HepG2 (cell line): ENCODE data around the gene KLHL11. TPM values are rescaled to one million over a fixed set of nuclear protein-coding genes. Genes with fewer than 3 reads are reported as not detected.

Source experiments
- CHCHD3 ChIP-seq: sonication (generic); formaldehyde crosslinking; IDR thresholded peaks from 2 replicates; pipeline ENCODE4 v1.8.0; 2022; ENCODE audit warnings: mild to moderate bottlenecking, missing genetic modification reagents, moderate library complexity
- HNRNPL ChIP-seq: fragments of 200-400 bp; formaldehyde crosslinking; IDR thresholded peaks from 2 replicates; pipeline ENCODE4 v1.6.1; 2017; ENCODE audit warnings: mild to moderate bottlenecking, low read depth, low read length
- KAT7 ChIP-seq: IDR thresholded peaks from 2 replicates; pipeline ENCODE4 v1.6.1; 2018; ENCODE audit warnings: borderline replicate concordance, missing compliant biosample characterization
- KDM2A ChIP-seq: sonication (generic); formaldehyde crosslinking; IDR thresholded peaks from 2 replicates; pipeline ENCODE4 v1.4.0; 2020; ENCODE audit warnings: low read depth, missing genetic modification reagents, borderline replicate concordance
- MED1 ChIP-seq: sonication (generic); formaldehyde crosslinking; IDR thresholded peaks from 2 replicates; pipeline ENCODE4 v1.4.0; 2020; ENCODE audit warnings: missing genetic modification reagents
- MXD4 ChIP-seq: IDR thresholded peaks from 2 replicates; pipeline ENCODE4 v1.6.1; 2016; ENCODE audit warnings: mild to moderate bottlenecking, missing biosample characterization, missing genetic modification reagents
- MYC ChIP-seq: sonication (generic); formaldehyde crosslinking; IDR thresholded peaks from 2 replicates; pipeline ENCODE4 v1.9.0; 2021; ENCODE audit warnings: missing genetic modification reagents, borderline replicate concordance
- RAD51 ChIP-seq: fragments of 450-650 bp; IDR thresholded peaks from 2 replicates; pipeline ENCODE4 v1.6.1; 2016; ENCODE audit warnings: borderline replicate concordance
- RXRB ChIP-seq: IDR thresholded peaks from 2 replicates; pipeline ENCODE4 v1.6.1; 2016; ENCODE audit warnings: borderline replicate concordance, missing genetic modification reagents, missing compliant biosample characterization
- SOX6 ChIP-seq, 2 experiments: fragments of 450-650 bp in 1 of 2; sonication (generic) in 1 of 2; formaldehyde crosslinking in 1 of 2; IDR thresholded peaks; 2 replicates each; pipeline versions ENCODE4 v1.4.0 to v1.6.1; 2017 to 2020; ENCODE audit warnings: antibody characterized with exemption in 1 of 2, mild to moderate bottlenecking in 1 of 2, missing genetic modification reagents in 1 of 2
- TCF12 ChIP-seq, 2 experiments: fragments of 450-650 bp in 1 of 2; sonication (generic) in 1 of 2; formaldehyde crosslinking in 1 of 2; IDR thresholded peaks; 2 replicates each; pipeline versions ENCODE4 v1.6.1 to v1.8.0; 2017 to 2022; ENCODE audit warnings: antibody characterized with exemption in 1 of 2, mild to moderate bottlenecking in 1 of 2, missing genetic modification reagents in 1 of 2, moderate library complexity in 1 of 2
- TGIF2 ChIP-seq: IDR thresholded peaks from 2 replicates; pipeline ENCODE4 v1.6.1; 2016; ENCODE audit warnings: control low read depth, missing compliant biosample characterization
- TP53 ChIP-seq: sonication (generic); formaldehyde crosslinking; conservative IDR thresholded peaks from 2 replicates; pipeline ENCODE4 v1.4.0; 2020; ENCODE audit warnings: missing genetic modification reagents
- ZNF12 ChIP-seq: sonication (generic); formaldehyde crosslinking; IDR thresholded peaks from 2 replicates; pipeline ENCODE4 v1.5.0; 2020; ENCODE audit warnings: missing genetic modification reagents
- ZNF30 ChIP-seq: sonication (generic); formaldehyde crosslinking; IDR thresholded peaks from 2 replicates; pipeline ENCODE4 v1.5.0; 2020; ENCODE audit warnings: mild to moderate bottlenecking, missing genetic modification reagents
- ZNF512B ChIP-seq: sonication (generic); formaldehyde crosslinking; IDR thresholded peaks from 2 replicates; pipeline ENCODE4 v1.5.1; 2020; ENCODE audit warnings: missing genetic modification reagents, mild to moderate bottlenecking, borderline replicate concordance
- ZNF687 ChIP-seq: sonication (generic); formaldehyde crosslinking; IDR thresholded peaks from 2 replicates; pipeline ENCODE4 v1.5.1; 2020; ENCODE audit warnings: mild to moderate bottlenecking, missing genetic modification reagents, moderate library complexity
- polyA plus RNA-seq, 8 experiments: library from polyadenylated mRNA; depleted of rRNA in 3 of 8; stranded (reverse) in 7 of 8; unstranded in 1 of 8; fragments of >200 nt; fragmentation: Illumina TruSeq in 4 of 8; extraction: Trizol in 4 of 8; gene quantifications; 2 replicates each; pipeline versions ENCODE4 v1.2.1 to v1.2.3, GENCODE V29; 2011 to 2016; ENCODE audit warnings: low read depth in 4 of 8, missing spikeins in 1 of 8, mixed read lengths in 1 of 8; ENCODE audit not compliant: insufficient read depth in 1 of 8
- total RNA-seq, 5 experiments: library from RNA; depleted of rRNA; stranded (reverse); fragments of >200 nt; fragmentation: Illumina TruSeq; extraction: Trizol; gene quantifications; 2 replicates each; pipeline ENCODE4 v1.2.3, GENCODE V29; 2016; ENCODE audit warnings: low read depth in 1 of 5

KLHL11 gene
- total and polyA plus RNA-seq, 2 of the 13 experiments (the other 11 are each of a cell fraction or from before 2014, with no cell fraction given) = 7.7 to 27.5 TPM

- TF ChIP-seq ZNF687 (CRISPR knock-in tag) = peak; percentile 62
- no peak for TF ChIP-seq ZNF12 (CRISPR knock-in tag)
- TF ChIP-seq HNRNPL = 0 out of 2 replicates have a peak, but pooled peaks have one; percentile 39
- no peak for TF ChIP-seq TCF12 (IDR thresholded peaks at IDR 0.05)
- TF ChIP-seq TCF12 (CRISPR knock-in tag; IDR thresholded peaks at IDR 0.05) = no peak
- TF ChIP-seq TP53 (CRISPR knock-in tag) = 0 out of 2 replicates have a peak, but pooled peaks have one; percentile 55
- TF ChIP-seq TGIF2 = no peak
- TF ChIP-seq KDM2A (CRISPR knock-in tag) = no peak
- 0 out of 2 replicates have a peak, but pooled peaks have one; percentile 20 for TF ChIP-seq KAT7 (CRISPR knock-in tag)
- TF ChIP-seq MED1 (CRISPR knock-in tag) = peak; percentile 22
- no peak for TF ChIP-seq RAD51
- peak; percentile 58; the same call in 1 of the 2 replicates for TF ChIP-seq MYC (CRISPR knock-in tag)
- 0 out of 2 replicates have a peak, but pooled peaks have one; percentile 10 for TF ChIP-seq RXRB (CRISPR knock-in tag)
- peak; percentile 29; the same call in 1 of the 2 replicates for TF ChIP-seq MXD4
- no peak for TF ChIP-seq SOX6 (IDR thresholded peaks at IDR 0.05)
- TF ChIP-seq SOX6 (CRISPR knock-in tag; IDR thresholded peaks at IDR 0.05) = no peak
- 0 out of 2 replicates have a peak, but pooled peaks have one; percentile 8 for TF ChIP-seq ZNF30 (CRISPR knock-in tag)
- no peak for TF ChIP-seq ZNF512B
- no peak for TF ChIP-seq CHCHD3
Observed at GRCh38 chr17:41813699-41814124, 51.5 kb downstream of the KLHL11 start (continued).
